LNCaP clone FGC (cell line): ENCODE results near the gene IL1RAPL1.

ENCODE experiments used
- DNase-seq: peaks from one replicate; pipeline ENCODE4 v3.0.0-alpha.2; 2011; ENCODE audit warnings: low read depth
- H3K4me3 ChIP-seq: 2 replicates; pipeline ENCODE4 v1.5.1; 2011; ENCODE audit warnings: mild to moderate bottlenecking, low read depth, low read length, control low read depth
- TF ChIP-seq, protein P1 (sequence below): IDR thresholded peaks from 2 replicates; pipeline ENCODE4 v1.5.1; 2012; ENCODE audit warnings: mild to moderate bottlenecking; ENCODE audit not compliant: control insufficient read depth, insufficient read depth; ENCODE audit errors: extremely low read depth

IL1RAPL1 gene

DNA sequence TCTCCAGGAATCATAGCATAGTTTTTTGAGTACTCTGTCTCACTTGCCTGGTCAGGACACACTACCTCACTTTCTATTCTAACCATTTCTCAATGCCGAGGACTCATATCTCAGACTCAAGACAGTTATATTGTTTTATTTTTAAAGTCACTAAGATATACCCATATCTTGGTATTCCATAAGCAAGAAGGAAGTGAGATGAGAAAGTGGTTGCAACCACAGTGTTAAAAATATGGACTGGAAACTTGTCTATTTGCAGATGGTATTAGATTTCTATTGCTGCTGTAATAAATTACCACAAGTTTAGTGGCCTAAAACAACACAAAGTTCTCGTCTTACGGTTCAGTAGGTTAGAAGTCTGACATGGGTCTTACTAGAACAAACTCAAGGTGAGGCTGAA is 1283.4 kb downstream of the IL1RAPL1 start:
- no peak overlapping the region for H3K4me3 ChIP-seq
- no peak for DNase-seq
- TF ChIP-seq, protein P1, sequence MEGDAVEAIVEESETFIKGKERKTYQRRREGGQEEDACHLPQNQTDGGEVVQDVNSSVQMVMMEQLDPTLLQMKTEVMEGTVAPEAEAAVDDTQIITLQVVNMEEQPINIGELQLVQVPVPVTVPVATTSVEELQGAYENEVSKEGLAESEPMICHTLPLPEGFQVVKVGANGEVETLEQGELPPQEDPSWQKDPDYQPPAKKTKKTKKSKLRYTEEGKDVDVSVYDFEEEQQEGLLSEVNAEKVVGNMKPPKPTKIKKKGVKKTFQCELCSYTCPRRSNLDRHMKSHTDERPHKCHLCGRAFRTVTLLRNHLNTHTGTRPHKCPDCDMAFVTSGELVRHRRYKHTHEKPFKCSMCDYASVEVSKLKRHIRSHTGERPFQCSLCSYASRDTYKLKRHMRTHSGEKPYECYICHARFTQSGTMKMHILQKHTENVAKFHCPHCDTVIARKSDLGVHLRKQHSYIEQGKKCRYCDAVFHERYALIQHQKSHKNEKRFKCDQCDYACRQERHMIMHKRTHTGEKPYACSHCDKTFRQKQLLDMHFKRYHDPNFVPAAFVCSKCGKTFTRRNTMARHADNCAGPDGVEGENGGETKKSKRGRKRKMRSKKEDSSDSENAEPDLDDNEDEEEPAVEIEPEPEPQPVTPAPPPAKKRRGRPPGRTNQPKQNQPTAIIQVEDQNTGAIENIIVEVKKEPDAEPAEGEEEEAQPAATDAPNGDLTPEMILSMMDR: no peak

DNA sequence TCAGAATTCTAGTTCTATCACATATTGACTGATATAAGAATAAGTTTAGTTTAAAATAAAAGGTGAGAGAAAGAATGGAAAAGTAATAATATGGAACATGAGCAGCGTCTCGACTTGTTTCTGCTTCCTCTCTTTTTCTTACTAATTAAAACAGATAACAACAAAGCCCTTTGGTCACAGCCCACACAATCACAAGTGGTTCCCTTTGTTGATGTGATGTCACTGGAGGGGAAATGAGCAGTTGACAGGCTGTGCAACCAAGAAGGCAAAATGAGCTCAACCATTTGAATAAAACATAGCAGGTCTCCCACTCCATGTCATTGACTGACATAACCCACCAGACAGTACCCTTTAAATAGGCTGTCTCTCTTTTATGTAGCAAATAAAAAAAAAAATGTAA is 1285.6 kb downstream of the IL1RAPL1 start:
- no peak for DNase-seq
- TF ChIP-seq, protein P1: no peak
- no peak overlapping the region for H3K4me3 ChIP-seq

DNA sequence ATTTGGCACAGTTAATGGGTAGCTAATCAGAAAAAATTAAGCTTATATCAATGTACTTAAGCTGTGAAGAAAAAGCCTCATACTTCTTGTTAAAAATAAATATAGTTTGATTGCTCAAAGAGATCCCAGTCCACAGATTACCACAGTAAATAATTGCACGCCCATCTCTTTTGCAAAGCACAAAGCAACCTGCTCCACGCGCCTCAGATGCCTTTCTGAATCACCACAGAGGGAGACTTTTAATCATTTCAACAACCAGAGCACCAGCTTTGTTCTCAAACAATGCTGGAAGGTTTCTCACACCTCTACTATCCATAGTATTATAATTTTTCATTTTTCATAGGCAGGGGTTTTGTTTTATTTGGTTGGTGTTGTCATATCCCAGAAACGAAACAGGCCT is 1289.5 kb downstream of the IL1RAPL1 start:
- DNase-seq: no peak
- H3K4me3 ChIP-seq: no peak overlapping the region
- TF ChIP-seq, protein P1: no peak

DNA sequence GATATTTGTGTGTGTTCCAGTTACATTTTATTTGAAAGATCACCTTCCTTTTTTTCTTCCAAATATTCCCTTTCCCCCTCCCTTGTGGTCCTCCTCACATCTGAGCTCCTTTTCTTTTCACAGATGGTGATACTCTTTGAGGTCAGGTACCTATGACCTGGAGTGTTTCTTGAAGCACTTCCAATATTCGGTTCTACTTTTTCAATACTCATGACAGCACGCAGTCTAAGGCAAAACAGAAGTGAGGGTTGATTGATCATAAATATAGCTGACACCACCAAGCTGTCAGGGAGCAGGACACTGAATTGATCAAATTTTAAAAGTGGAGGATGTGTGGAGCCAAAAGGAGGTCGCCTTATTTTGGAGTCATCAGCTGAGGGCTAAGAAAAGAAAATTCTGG is 1293.7 kb downstream of the IL1RAPL1 start:
- DNase-seq: no peak
- TF ChIP-seq, protein P1: no peak
- H3K4me3 ChIP-seq: no peak overlapping the region

DNA sequence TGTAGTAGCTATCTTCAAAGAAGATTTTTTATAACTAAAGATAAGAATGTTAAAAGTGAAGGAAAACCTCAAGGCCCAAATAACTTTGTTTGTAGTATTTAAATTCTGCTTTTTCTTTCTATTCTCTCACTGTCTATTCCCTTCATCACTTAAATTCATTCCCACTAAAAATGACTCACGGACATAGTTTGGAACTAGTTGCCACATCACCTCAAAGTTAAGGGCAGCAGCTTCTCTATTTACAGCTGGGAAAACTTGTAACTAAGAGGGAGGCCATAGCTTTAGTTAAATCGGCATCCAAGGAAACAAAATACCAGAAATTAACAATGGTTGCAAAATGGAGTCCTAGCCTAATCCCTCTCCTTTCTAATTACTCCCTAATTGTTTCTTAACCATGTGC is 1302.8 kb downstream of the IL1RAPL1 start:
- TF ChIP-seq, protein P1: no peak
- H3K4me3 ChIP-seq: no peak overlapping the region
- no peak for DNase-seq

DNA sequence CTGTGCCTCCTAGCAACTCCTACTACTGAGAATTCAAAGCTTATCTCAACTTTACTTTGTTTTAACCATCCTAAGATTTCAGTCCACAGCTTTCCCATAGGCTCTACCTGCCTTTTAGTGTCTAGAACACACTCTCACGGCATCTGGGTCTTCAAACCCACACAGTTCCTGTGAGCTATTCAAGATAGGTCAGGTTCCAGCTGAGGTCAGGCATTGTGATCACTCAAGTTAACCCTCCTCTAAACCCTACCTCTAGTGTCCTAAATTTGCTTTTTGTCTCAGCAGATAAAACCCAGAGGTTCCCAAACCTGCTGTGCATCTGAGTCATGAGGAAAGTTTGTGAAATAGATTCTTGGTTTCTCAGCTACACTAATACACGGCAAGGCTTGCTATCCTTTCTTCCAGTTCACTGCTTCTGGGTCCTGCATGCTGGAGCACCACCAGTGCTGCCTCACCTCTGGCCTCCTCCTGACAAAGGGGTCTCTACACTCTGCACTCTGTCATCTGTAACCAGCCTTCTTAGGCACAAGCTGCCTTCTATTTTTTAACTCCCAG is 1303.5 kb downstream of the IL1RAPL1 start:
- TF ChIP-seq, protein P1: no peak
- H3K4me3 ChIP-seq: no peak overlapping the region
- no peak for DNase-seq

DNA sequence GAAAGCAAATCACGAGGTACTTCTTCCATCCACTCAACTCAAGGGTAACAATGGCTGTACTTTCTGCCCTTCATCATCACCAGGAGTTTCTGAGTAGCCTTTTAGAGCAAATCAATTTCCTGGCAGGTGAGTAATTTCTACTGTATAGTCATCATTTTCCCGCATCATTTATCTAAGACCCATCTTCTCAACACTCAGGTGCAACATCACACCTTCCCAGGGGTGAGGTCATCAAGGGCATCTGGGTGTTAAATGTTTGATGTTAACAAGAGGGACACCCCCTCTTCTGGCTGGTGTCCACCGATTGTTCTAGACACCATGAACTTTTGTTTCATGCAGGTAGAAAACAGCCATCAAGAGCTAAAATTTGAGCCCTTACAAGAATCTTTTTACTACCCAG is 1314.8 kb downstream of the IL1RAPL1 start:
- no peak for DNase-seq
- H3K4me3 ChIP-seq: no peak overlapping the region
- TF ChIP-seq, protein P1: no peak
